Middle frontal gyrus (tissue), 1 donor: ENCODE measurements around the gene FAM167B.

ENCODE experiments used
- DNase-seq: peaks from one replicate; pipeline ENCODE4 v3.0.0-alpha.2; 2015; ENCODE audit warnings: low spot score; ENCODE audit errors: extremely low spot score

The FAM167B gene

GRCh38 chr1:32223683-32224082 lies 23.3 kb upstream of the FAM167B start:
- DNase-seq, result no peak

GRCh38 chr1:32224285-32224684 lies 22.7 kb upstream of the FAM167B start:
- no peak for DNase-seq

GRCh38 chr1:32228771-32229170 lies 18.3 kb upstream of the FAM167B start:
- DNase-seq, result no peak

- DNase-seq, result no peak
Observed at GRCh38 chr1:32231843-32232432, 15.1 kb upstream of the FAM167B start.

GRCh38 chr1:32232558-32233304 lies 14.3 kb upstream of the FAM167B start:
- DNase-seq, result no peak

GRCh38 chr1:32234792-32235191 lies 12.2 kb upstream of the FAM167B start:
- no peak for DNase-seq

- no peak for DNase-seq
Observed at GRCh38 chr1:32239337-32239736, 7.7 kb upstream of the FAM167B start.

- no peak for DNase-seq
Observed at GRCh38 chr1:32239790-32240139, 7.3 kb upstream of the FAM167B start.

GRCh38 chr1:32240140-32240951 lies 6.7 kb upstream of the FAM167B start:
- no peak for DNase-seq

GRCh38 chr1:32241001-32241763 lies 5.8 kb upstream of the FAM167B start:
- DNase-seq, result no peak

- no peak for DNase-seq
Observed at GRCh38 chr1:32242341-32242851, 4.6 kb upstream of the FAM167B start.

- DNase-seq, result no peak
Observed at GRCh38 chr1:32247452-32247851, 430 bp downstream of the FAM167B start.

GRCh38 chr1:32247983-32248889 lies 1.2 kb downstream of the FAM167B start:
- DNase-seq, result no peak

GRCh38 chr1:32249831-32250525 lies 3.0 kb downstream of the FAM167B start:
- DNase-seq, result no peak

GRCh38 chr1:32250893-32251716 lies 4.1 kb downstream of the FAM167B start, which contains the start of gene LCK:
Gene LCK, plus strand, starts transcription at chr1:32251265. Its CDS starts 23,065 bp downstream, at chr1:32274330.
- DNase-seq, result no peak

- no peak for DNase-seq
Observed at GRCh38 chr1:32255072-32256071, 8.3 kb downstream of the FAM167B start.

- no peak for DNase-seq
Observed at GRCh38 chr1:32256473-32257226, 9.6 kb downstream of the FAM167B start.
